T-helper 17 cell (primary cell): ENCODE results near the gene POTEJ. TPM values are rescaled to one million over a fixed set of nuclear protein-coding genes. Genes with fewer than 3 reads are reported as not detected.

ENCODE experiments used
- total RNA-seq, 4 donors: library from RNA in 2 of 4; stranded (reverse) in 2 of 4; gene quantifications; one replicate each; pipeline ENCODE4 v1.2.3 and lab custom pipeline; 2022 to 2026

POTEJ gene
- total RNA-seq, 2 donors from 2014 or later: not detected

Other genes starting within 250 kb of the POTEJ start
- not detected for gene POTEI, start 102.1 kb upstream of the POTEJ start, total RNA-seq
- gene CFC1B, start 90.2 kb upstream of the POTEJ start, total RNA-seq: not detected
- not detected for gene CFC1, start 11.9 kb upstream of the POTEJ start, total RNA-seq
- not detected for gene GPR148, start 117.6 kb downstream of the POTEJ start, total RNA-seq
- gene AMER3, start 144.1 kb downstream of the POTEJ start, total RNA-seq: not detected
- gene ARHGEF4, start 225.5 kb downstream of the POTEJ start, total RNA-seq: 1 to 10 TPM in 1 of 2 donors, under 1 TPM in 1; 0.77 to 1.5 TPM